Amygdala (tissue), 56 donors: ENCODE data around the gene DACH1.

Experiments
- DNase-seq, 56 donors: peaks; one replicate each; lab custom pipeline; 2025; lab: John Stamatoyannopoulos, UW

DACH1 gene

GRCh38 chr13:71831716-71832115, 35.3 kb downstream of the DACH1 start:
- DNase-seq, result no peak

- DNase-seq, result no peak
Measured at GRCh38 chr13:71830736-71831135, 36.3 kb downstream of the DACH1 start.

GRCh38 chr13:71830323-71830722, 36.7 kb downstream of the DACH1 start:
- DNase-seq, result no peak

GRCh38 chr13:71829547-71829946, 37.5 kb downstream of the DACH1 start:
- DNase-seq, result no peak

GRCh38 chr13:71828564-71828963, 38.4 kb downstream of the DACH1 start:
- no peak for DNase-seq

GRCh38 chr13:71828117-71828516, 38.9 kb downstream of the DACH1 start:
- no peak for DNase-seq

- DNase-seq, result no peak
Measured at GRCh38 chr13:71827241-71827640, 39.8 kb downstream of the DACH1 start.

GRCh38 chr13:71820699-71821098, 46.3 kb downstream of the DACH1 start:
- DNase-seq, result no peak

- DNase-seq, result no peak
Measured at GRCh38 chr13:71817335-71817734, 49.7 kb downstream of the DACH1 start.

- no peak for DNase-seq
Measured at GRCh38 chr13:71814806-71815360, 52.1 kb downstream of the DACH1 start.

- DNase-seq, result no peak
Measured at GRCh38 chr13:71813187-71813586, 53.8 kb downstream of the DACH1 start.

- no peak for DNase-seq
Measured at GRCh38 chr13:71811344-71811743, 55.7 kb downstream of the DACH1 start.

- no peak for DNase-seq
Measured at GRCh38 chr13:71808708-71809107, 58.3 kb downstream of the DACH1 start.

- no peak for DNase-seq
Measured at GRCh38 chr13:71806886-71807285, 60.1 kb downstream of the DACH1 start.

- no peak for DNase-seq
Measured at GRCh38 chr13:71803066-71803465, 63.9 kb downstream of the DACH1 start.

- no peak for DNase-seq
Measured at GRCh38 chr13:71801781-71802180, 65.2 kb downstream of the DACH1 start.

- no peak for DNase-seq
Measured at GRCh38 chr13:71801165-71801760, 65.7 kb downstream of the DACH1 start.

- no peak for DNase-seq
Measured at GRCh38 chr13:71799324-71799723, 67.7 kb downstream of the DACH1 start.

GRCh38 chr13:71798707-71799106, 68.3 kb downstream of the DACH1 start:
- DNase-seq, result no peak

- no peak for DNase-seq
Measured at GRCh38 chr13:71797517-71797916, 69.5 kb downstream of the DACH1 start.

GRCh38 chr13:71789693-71790329, 77.2 kb downstream of the DACH1 start:
- no peak for DNase-seq

- no peak for DNase-seq
Measured at GRCh38 chr13:71789037-71789436, 78.0 kb downstream of the DACH1 start.
